Measurements from ENCODE around the gene RGS6.

Gene RGS6

GRCh38 chr14:72264716-72265115 is 332.5 kb downstream of the RGS6 start:
- DNase-seq (ENCODE audit: low spot score), result no peak
- in situ Hi-C loops (cut with MboI; ENCODE audit: low pct_unique_long_range_greater_than_20kb, low sequenced_read_pairs, unreplicated experiment), result no loop called here
- no peak for TF ChIP-seq CTCF (IDR thresholded peaks at IDR 0.05; ENCODE audit: extremely low read depth, insufficient read depth, missing control alignments)

GRCh38 chr14:72270147-72270727 is 338.0 kb downstream of the RGS6 start:
- in situ Hi-C loops (cut with MboI; ENCODE audit: low pct_unique_long_range_greater_than_20kb, low sequenced_read_pairs, unreplicated experiment), result no loop called here
- DNase-seq (ENCODE audit: low spot score), result no peak
- no peak for TF ChIP-seq CTCF (IDR thresholded peaks at IDR 0.05; ENCODE audit: extremely low read depth, insufficient read depth, missing control alignments)

- DNase-seq (ENCODE audit: low spot score), result no peak
- no peak for TF ChIP-seq CTCF (IDR thresholded peaks at IDR 0.05; ENCODE audit: extremely low read depth, insufficient read depth, missing control alignments)
- in situ Hi-C loops (cut with MboI; ENCODE audit: low pct_unique_long_range_greater_than_20kb, low sequenced_read_pairs, unreplicated experiment), result no loop called here
Observed at GRCh38 chr14:72270749-72271148, 338.5 kb downstream of the RGS6 start.

- no peak for DNase-seq (ENCODE audit: low spot score)
Observed at GRCh38 chr14:72275242-72275641, 343.0 kb downstream of the RGS6 start.

GRCh38 chr14:72278316-72278715 is 346.1 kb downstream of the RGS6 start:
- no peak for DNase-seq (ENCODE audit: low spot score)
- no peak for TF ChIP-seq CTCF (IDR thresholded peaks at IDR 0.05; ENCODE audit: extremely low read depth, insufficient read depth, missing control alignments)
- in situ Hi-C loops (cut with MboI; ENCODE audit: low pct_unique_long_range_greater_than_20kb, low sequenced_read_pairs, unreplicated experiment), result no loop called here

More at GRCh38 chr14:72275242-72275641, 343.0 kb downstream of the RGS6 start:
- TF ChIP-seq CTCF (IDR thresholded peaks at IDR 0.05; ENCODE audit: extremely low read depth, insufficient read depth, missing control alignments), result no peak
- in situ Hi-C loops (cut with MboI; ENCODE audit: low pct_unique_long_range_greater_than_20kb, low sequenced_read_pairs, unreplicated experiment), result no loop called here

GRCh38 chr14:72284176-72284575 is 351.9 kb downstream of the RGS6 start:
- no peak for DNase-seq (ENCODE audit: low spot score)
- in situ Hi-C loops (cut with MboI; ENCODE audit: low pct_unique_long_range_greater_than_20kb, low sequenced_read_pairs, unreplicated experiment), result no loop called here
- TF ChIP-seq CTCF (IDR thresholded peaks at IDR 0.05; ENCODE audit: extremely low read depth, insufficient read depth, missing control alignments), result no peak

All from GM13977 (cell line).